B cell (primary cell): ENCODE results near the gene SERPINE1. TPM values are rescaled to one million over a fixed set of nuclear protein-coding genes. Genes with fewer than 3 reads are reported as not detected.

Experiments
- ATAC-seq: fragments of 200-7000 bp; cut with Tn5 transposase; one replicate; pipeline ENCODE4 v1.10.0; 2021; ENCODE audit warnings: low read depth, mild to moderate bottlenecking, moderate number of reproducible peaks, moderate library complexity
- CTCF ChIA-PET: fragments of 350-600 bp; sonication (Branson Sonifier 250); formaldehyde crosslinking; loops from one replicate; lab custom pipeline; 2021; ENCODE audit warnings: antibody characterized with exemption, inconsistent platforms; lab: Charles Lee
- POLR2A ChIA-PET: fragments of 350-600 bp; sonication (Branson Sonifier 250); formaldehyde crosslinking; loops from one replicate; lab custom pipeline; 2021; ENCODE audit warnings: antibody characterized with exemption; lab: Charles Lee
- DNase-seq: peaks from one replicate; pipeline ENCODE4 v3.0.0; 2013
- H2AFZ ChIP-seq: 2 replicates; pipeline ENCODE4 v1.6.1; 2012; ENCODE audit warnings: mild to moderate bottlenecking, low read depth, low read length; ENCODE audit not compliant: insufficient read depth, poor library complexity, severe bottlenecking
- H3K27ac ChIP-seq, 2 donors: 1 replicate in 1 of 2; 2 replicates in 1 of 2; pipeline ENCODE4 v1.5.1; 2012 to 2013; ENCODE audit warnings: low read length in 2 of 2, mild to moderate bottlenecking in 2 of 2, moderate library complexity in 1 of 2
- H3K27me3 ChIP-seq, 4 experiments: fragments of 200-600 bp in 1 of 4; sonication (generic) in 1 of 4; replicated peaks in 1 of 4; 1 replicate in 2 of 4; 2 replicates in 2 of 4; pipeline versions ENCODE4 v1.6.1 to v1.7.0; 2013 to 2016; ENCODE audit warnings: low read length in 3 of 4, mild to moderate bottlenecking in 2 of 4, mixed read lengths in 1 of 4, moderate library complexity in 1 of 4; ENCODE audit not compliant: insufficient read depth in 4 of 4, control insufficient read depth in 3 of 4; ENCODE audit errors: control extremely low read depth in 1 of 4
- H3K36me3 ChIP-seq, 2 experiments: replicated peaks in 1 of 2; 1 replicate in 1 of 2; 2 replicates in 1 of 2; pipeline versions ENCODE4 v1.6.1 to v1.7.1; 2013; ENCODE audit warnings: low read length in 1 of 2; ENCODE audit not compliant: insufficient read depth in 2 of 2, control insufficient read depth in 1 of 2; ENCODE audit errors: control extremely low read depth in 1 of 2, extremely low read depth in 1 of 2
- H3K4me1 ChIP-seq, 2 donors: fragments of 200-600 bp in 1 of 2; sonication (generic) in 1 of 2; 1 replicate in 1 of 2; 2 replicates in 1 of 2; pipeline versions ENCODE4 v1.5.1 to v1.6.1; 2013 to 2017; ENCODE audit warnings: low read length in 2 of 2; ENCODE audit not compliant: control insufficient read depth in 2 of 2, insufficient read depth in 2 of 2
- H3K4me2 ChIP-seq: replicated peaks from 2 replicates; pipeline ENCODE3; 2012; ENCODE audit warnings: mild to moderate bottlenecking, low read depth, low read length; ENCODE audit not compliant: poor library complexity, severe bottlenecking
- H3K4me3 ChIP-seq, 5 experiments: fragments of 200-600 bp in 1 of 5; sonication (generic) in 1 of 5; 1 replicate in 3 of 5; 2 replicates in 2 of 5; pipeline versions ENCODE4 v1.5.1 to v1.7.0; 2011 to 2016; ENCODE audit warnings: low read length in 4 of 5, mild to moderate bottlenecking in 4 of 5, low read depth in 2 of 5, control low read depth in 1 of 5, moderate library complexity in 1 of 5; ENCODE audit not compliant: insufficient read depth in 1 of 5; ENCODE audit errors: control extremely low read depth in 1 of 5, extremely low read depth in 1 of 5
- H3K79me2 ChIP-seq: fragments of 200-600 bp; sonication (generic); one replicate; pipeline ENCODE4 v1.6.0; 2016; ENCODE audit warnings: low read length; ENCODE audit not compliant: control insufficient read depth, insufficient read depth
- H3K9ac ChIP-seq: fragments of 200-600 bp; sonication (generic); 2 replicates; pipeline ENCODE4 v1.6.1; 2017; ENCODE audit warnings: mild to moderate bottlenecking, low read length, moderate library complexity
- H3K9me3 ChIP-seq, 3 donors: one replicate each; pipeline versions ENCODE4 v1.6.1 to v1.7.1; 2013; ENCODE audit warnings: low read length in 2 of 3; ENCODE audit not compliant: control insufficient read depth in 2 of 3, insufficient read depth in 1 of 3; ENCODE audit errors: control extremely low read depth in 1 of 3
- H4K20me1 ChIP-seq: 2 replicates; pipeline ENCODE4 v1.6.0; 2012; ENCODE audit warnings: mild to moderate bottlenecking, low read length; ENCODE audit not compliant: insufficient read depth, control insufficient read depth, poor library complexity, severe bottlenecking
- H3K27ac Mint-ChIP-seq: one replicate; pipeline ENCODE4 v1.8.0; 2021; ENCODE audit warnings: mixed read lengths
- H3K27me3 Mint-ChIP-seq: one replicate; pipeline ENCODE4 v1.8.0; 2021; ENCODE audit warnings: mixed read lengths
- H3K4me1 Mint-ChIP-seq: one replicate; pipeline ENCODE4 v1.8.0; 2021; ENCODE audit warnings: mixed read lengths
- H3K4me3 Mint-ChIP-seq: one replicate; pipeline ENCODE4 v1.8.0; 2021; ENCODE audit warnings: mixed read lengths
- H3K9me3 Mint-ChIP-seq: one replicate; pipeline ENCODE4 v1.8.0; 2022; ENCODE audit warnings: mixed read lengths; ENCODE audit not compliant: insufficient read depth
- CTCF ChIP-seq: fragments of 200-600 bp; IDR thresholded peaks from one replicate; pipeline ENCODE4 v1.8.0; 2022; ENCODE audit warnings: antibody characterized with exemption, mild to moderate bottlenecking
- EZH2 ChIP-seq: IDR thresholded peaks from 2 replicates; pipeline ENCODE4 v1.6.1; 2012; ENCODE audit warnings: borderline replicate concordance, low read depth, mild to moderate bottlenecking, moderate library complexity, low read length; ENCODE audit not compliant: insufficient read depth, poor library complexity, severe bottlenecking
- WGBS: methylation state at CpG from one replicate; pipeline ENCODE4 v1.1.5; 2013; ENCODE audit warnings: missing lambda C conversion rate; ENCODE audit not compliant: insufficient coverage; 5-methylcytosine and 5-hydroxymethylcytosine counted together
- intact Hi-C: fragments of 100-400 bp; cut with micrococcal nuclease; formaldehyde crosslinking; loops from one replicate; pipeline ENCODE4 v1.10.0; 2022
- polyA plus RNA-seq: library from polyadenylated mRNA; depleted of rRNA; stranded (reverse); fragments of >200 nt; gene quantifications from 2 replicates; pipeline ENCODE4 v1.2.3, GENCODE V29; 2012
- total RNA-seq, 2 donors: library from RNA; stranded (reverse); fragments of 120-200 nt in 1 of 2; gene quantifications; 1 replicate in 1 of 2; 2 replicates in 1 of 2; pipeline versions ENCODE4 v1.2.3 to v1.2.4, GENCODE V29; 2013 to 2022

The SERPINE1 gene
- total and polyA plus RNA-seq, 2 donors (not counting 1 experiment from before 2014, with no cell fraction given): 0.07 to 0.09 TPM

GRCh38 chr7:101165958-101166647 lies 39.2 kb downstream of the SERPINE1 start:
- TF ChIP-seq CTCF: no peak
- no peak for TF ChIP-seq EZH2
- no peaks in the 10 kb centered on the region for H3K9me3 Mint-ChIP-seq
- Histone ChIP-seq H3K9me3 (peaks cover 0 to 41% (median 3%) of the 10 kb centered on the region in 3 donors), H3K4me3 (peak overlapping the region in 3 of 5 experiments; percentile 0 to 58 (median 17)), H3K36me3 (no peaks in the 10 kb centered on the region), H3K79me2 (no peaks in the 10 kb centered on the region), H3K4me1 (peaks cover 62 to 73% of the 10 kb centered on the region in 2 donors), H3K9ac (peak overlapping the region; percentile 41), H4K20me1 (peaks cover 26% of the 10 kb centered on the region), H2AFZ (no peak overlapping the region), H3K27ac (no peak overlapping the region), H3K27me3 (peaks cover 0 to 87% (median 62%) of the 10 kb centered on the region in 4 experiments), H3K4me2 (peak overlapping the region; percentile 99)
- peak overlapping the region; percentile 81 for H3K27ac Mint-ChIP-seq
- DNase-seq: no peak
- ChIA-PET POLR2A (interaction anchor here (0.6 to 1.1 kb wide), 3 partner anchors 52 to 81 kb away, joined by 3 read pairs; partner anchors contain the start of genes FIS1, TRIM56 and ZNHIT1), CTCF (interaction anchor here (0.8 to 1.8 kb wide), 3 partner anchors 8 to 271 kb away, joined by 3 to 11 read pairs (median 3); no protein-coding TSS in a partner anchor)
- H3K27me3 Mint-ChIP-seq: peaks cover 59% of the 10 kb centered on the region
- H3K4me1 Mint-ChIP-seq: peaks cover 49% of the 10 kb centered on the region
- intact Hi-C loops: loop anchor here (1.0 kb wide), 2 partner anchors 12 to 78 kb away; partner anchors contain the start of gene AP1S1
- H3K4me3 Mint-ChIP-seq: peak overlapping the region; percentile 82
- WGBS: 3% methylated on average over 24 of the region's 38 CpGs
- no peak for ATAC-seq

- H3K27me3 Mint-ChIP-seq: peaks cover 64% of the 10 kb centered on the region
- Histone ChIP-seq H3K36me3 (no peaks in the 10 kb centered on the region), H3K27ac (no peak overlapping the region), H3K27me3 (peaks cover 0 to 92% (median 66%) of the 10 kb centered on the region in 4 experiments), H3K9me3 (peaks cover 0 to 44% (median 3%) of the 10 kb centered on the region in 3 donors), H3K79me2 (no peaks in the 10 kb centered on the region), H3K4me3 (no peak overlapping the region), H4K20me1 (peaks cover 26% of the 10 kb centered on the region), H2AFZ (no peak overlapping the region), H3K4me2 (peak overlapping the region; percentile 99), H3K4me1 (peaks cover 65 to 77% of the 10 kb centered on the region in 2 donors), H3K9ac (no peak overlapping the region)
- ChIA-PET CTCF (no interaction called here), POLR2A (no interaction called here)
- no peak for TF ChIP-seq EZH2
- no peak for TF ChIP-seq CTCF
- H3K4me1 Mint-ChIP-seq: peaks cover 54% of the 10 kb centered on the region
- intact Hi-C loops: no loop called here
- DNase-seq (no peak), ATAC-seq (no peak)
- H3K9me3 Mint-ChIP-seq: no peaks in the 10 kb centered on the region
- H3K4me3 Mint-ChIP-seq: no peak overlapping the region
- no peak overlapping the region for H3K27ac Mint-ChIP-seq
- 4% methylated on average over 3 of the region's 11 CpGs for WGBS
These were observed 39.7 kb downstream of the SERPINE1 start for GRCh38 chr7:101166648-101166908.
